ENCODE measurements around the gene KBTBD12. TPM values are rescaled to one million over a fixed set of nuclear protein-coding genes. Genes with fewer than 3 reads are reported as not detected.

The KBTBD12 gene
- total and polyA plus RNA-seq, 2 of the 13 experiments (the other 11 are each of a cell fraction or from before 2014, with no cell fraction given): not detected

GRCh38 chr3:127997961-127998360 lies 82.9 kb downstream of the KBTBD12 start (continued):
- TF ChIP-seq ZHX2 (IDR thresholded peaks at IDR 0.05; ENCODE audit: low read depth): 0 out of 2 replicates have a peak, but pooled peaks have one; percentile 26
- no peak for TF ChIP-seq ZHX2 (CRISPR knock-in tag; IDR thresholded peaks at IDR 0.05; ENCODE audit: borderline replicate concordance)
- 0 out of 2 replicates have a peak, but pooled peaks have one; percentile 46 for TF ChIP-seq ZNF160 (CRISPR knock-in tag; IDR thresholded peaks at IDR 0.05)
- TF ChIP-seq, protein P1, sequence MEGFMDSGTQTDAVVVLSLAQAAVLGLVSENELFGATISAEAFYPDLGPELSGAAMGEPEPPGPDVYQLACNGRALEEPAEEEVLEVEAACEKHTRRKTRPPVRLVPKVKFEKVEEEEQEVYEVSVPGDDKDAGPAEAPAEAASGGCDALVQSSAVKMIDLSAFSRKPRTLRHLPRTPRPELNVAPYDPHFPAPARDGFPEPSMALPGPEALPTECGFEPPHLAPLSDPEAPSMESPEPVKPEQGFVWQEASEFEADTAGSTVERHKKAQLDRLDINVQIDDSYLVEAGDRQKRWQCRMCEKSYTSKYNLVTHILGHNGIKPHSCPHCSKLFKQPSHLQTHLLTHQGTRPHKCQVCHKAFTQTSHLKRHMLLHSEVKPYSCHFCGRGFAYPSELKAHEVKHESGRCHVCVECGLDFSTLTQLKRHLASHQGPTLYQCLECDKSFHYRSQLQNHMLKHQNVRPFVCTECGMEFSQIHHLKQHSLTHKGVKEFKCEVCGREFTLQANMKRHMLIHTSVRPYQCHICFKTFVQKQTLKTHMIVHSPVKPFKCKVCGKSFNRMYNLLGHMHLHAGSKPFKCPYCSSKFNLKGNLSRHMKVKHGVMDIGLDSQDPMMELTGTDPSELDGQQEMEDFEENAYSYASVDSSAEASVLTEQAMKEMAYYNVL (CRISPR knock-in tag; IDR thresholded peaks at IDR 0.05; ENCODE audit: borderline replicate concordance): peak; percentile 65
- no peak for TF ChIP-seq GPN1 (CRISPR knock-in tag; IDR thresholded peaks at IDR 0.05; ENCODE audit: borderline replicate concordance)
- TF ChIP-seq ZNF274 (CRISPR knock-in tag; IDR thresholded peaks at IDR 0.05): 0 out of 2 replicates have a peak, but pooled peaks have one; percentile 20
- 0 out of 2 replicates have a peak, but pooled peaks have one; percentile 18 for TF ChIP-seq ZBTB33 (CRISPR knock-in tag; IDR thresholded peaks at IDR 0.05)
- no peak for TF ChIP-seq PHB2 (IDR thresholded peaks at IDR 0.05; ENCODE audit: partially characterized antibody)
- peak; percentile 90; the same call in 1 of the 2 replicates for TF ChIP-seq HMG20A (CRISPR knock-in tag; IDR thresholded peaks at IDR 0.05; ENCODE audit: borderline replicate concordance)
- peak; percentile 99 for TF ChIP-seq ZNF292 (CRISPR knock-in tag; IDR thresholded peaks at IDR 0.05; ENCODE audit: borderline replicate concordance, low read depth)
- peak; percentile 42; the same call in 1 of the 2 replicates for TF ChIP-seq CEBPG (CRISPR knock-in tag; IDR thresholded peaks at IDR 0.05)
- peak; percentile 92 for TF ChIP-seq RARA (CRISPR knock-in tag; IDR thresholded peaks at IDR 0.05)
- TF ChIP-seq, protein P2, sequence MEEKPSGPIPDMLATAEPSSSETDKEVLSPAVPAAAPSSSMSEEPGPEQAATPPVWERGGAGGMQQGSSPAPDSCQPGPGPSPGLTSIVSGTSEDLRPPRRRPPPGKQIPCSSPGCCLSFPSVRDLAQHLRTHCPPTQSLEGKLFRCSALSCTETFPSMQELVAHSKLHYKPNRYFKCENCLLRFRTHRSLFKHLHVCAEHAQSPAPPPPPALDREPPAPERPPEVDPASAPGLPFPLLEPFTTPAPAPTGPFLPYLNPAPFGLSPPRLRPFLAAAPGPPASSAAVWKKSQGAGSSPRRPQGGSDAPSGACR (CRISPR knock-in tag; IDR thresholded peaks at IDR 0.05): peak; percentile 77; the same call in 1 of the 2 replicates
- TF ChIP-seq, protein P3, sequence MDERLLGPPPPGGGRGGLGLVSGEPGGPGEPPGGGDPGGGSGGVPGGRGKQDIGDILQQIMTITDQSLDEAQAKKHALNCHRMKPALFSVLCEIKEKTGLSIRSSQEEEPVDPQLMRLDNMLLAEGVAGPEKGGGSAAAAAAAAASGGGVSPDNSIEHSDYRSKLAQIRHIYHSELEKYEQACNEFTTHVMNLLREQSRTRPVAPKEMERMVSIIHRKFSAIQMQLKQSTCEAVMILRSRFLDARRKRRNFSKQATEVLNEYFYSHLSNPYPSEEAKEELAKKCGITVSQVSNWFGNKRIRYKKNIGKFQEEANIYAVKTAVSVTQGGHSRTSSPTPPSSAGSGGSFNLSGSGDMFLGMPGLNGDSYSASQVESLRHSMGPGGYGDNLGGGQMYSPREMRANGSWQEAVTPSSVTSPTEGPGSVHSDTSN (CRISPR knock-in tag; IDR thresholded peaks at IDR 0.05): no peak
- no peak for TF ChIP-seq SOX6 (IDR thresholded peaks at IDR 0.05)
- TF ChIP-seq SOX6 (CRISPR knock-in tag; IDR thresholded peaks at IDR 0.05): peak; percentile 83
- TF ChIP-seq MBD4 (IDR thresholded peaks at IDR 0.05; ENCODE audit: borderline replicate concordance, low read length): no peak
- TF ChIP-seq BCL6 (CRISPR knock-in tag; IDR thresholded peaks at IDR 0.05): peak; percentile 88
- TF ChIP-seq MEIS2 (CRISPR knock-in tag; IDR thresholded peaks at IDR 0.05): peak; percentile 82
- TF ChIP-seq ZFP37 (CRISPR knock-in tag; IDR thresholded peaks at IDR 0.05; ENCODE audit: borderline replicate concordance): no peak

Measured in HepG2 (cell line).